SIG-M5 treated with dmso at 0.1 percent for 504 hours (cell line): ENCODE data around the gene FALEC.
A peak's percentile ranks its signal among the peaks of the same experiment; 100 is the strongest.

ENCODE experiments used
- DNase-seq: peaks from one replicate; lab custom pipeline; 2025; ENCODE audit not compliant: unreplicated experiment; lab: John Stamatoyannopoulos, UW

FALEC gene

GRCh38 chr1:150515328-150516049 lies at the start of gene FALEC:
TSS of gene FALEC (plus strand) at chr1:150515752.
- peak; percentile 99 for DNase-seq

DNA sequence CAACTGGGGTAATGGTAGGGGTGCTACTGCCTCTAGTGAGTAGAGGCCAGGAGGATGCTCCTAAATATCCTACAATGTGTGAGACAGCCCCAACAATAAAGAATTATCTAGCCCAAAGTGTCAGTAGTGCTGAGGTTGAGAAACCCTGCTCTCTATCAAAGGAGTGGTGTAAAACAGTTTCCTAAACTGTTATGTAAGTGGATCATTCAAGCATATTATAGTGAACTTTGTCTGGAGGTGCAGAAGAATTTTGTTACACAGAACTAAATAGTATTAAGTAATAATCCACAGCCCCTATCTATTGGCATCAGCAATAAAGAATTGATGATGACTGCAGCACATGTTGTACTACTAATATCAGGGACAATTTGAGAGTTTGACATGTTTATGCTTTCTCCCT lies 48.6 kb upstream of the FALEC start:
- no peak for DNase-seq

- no peak for DNase-seq
Measured at GRCh38 chr1:150469291-150469690, 46.3 kb upstream of the FALEC start.

DNA sequence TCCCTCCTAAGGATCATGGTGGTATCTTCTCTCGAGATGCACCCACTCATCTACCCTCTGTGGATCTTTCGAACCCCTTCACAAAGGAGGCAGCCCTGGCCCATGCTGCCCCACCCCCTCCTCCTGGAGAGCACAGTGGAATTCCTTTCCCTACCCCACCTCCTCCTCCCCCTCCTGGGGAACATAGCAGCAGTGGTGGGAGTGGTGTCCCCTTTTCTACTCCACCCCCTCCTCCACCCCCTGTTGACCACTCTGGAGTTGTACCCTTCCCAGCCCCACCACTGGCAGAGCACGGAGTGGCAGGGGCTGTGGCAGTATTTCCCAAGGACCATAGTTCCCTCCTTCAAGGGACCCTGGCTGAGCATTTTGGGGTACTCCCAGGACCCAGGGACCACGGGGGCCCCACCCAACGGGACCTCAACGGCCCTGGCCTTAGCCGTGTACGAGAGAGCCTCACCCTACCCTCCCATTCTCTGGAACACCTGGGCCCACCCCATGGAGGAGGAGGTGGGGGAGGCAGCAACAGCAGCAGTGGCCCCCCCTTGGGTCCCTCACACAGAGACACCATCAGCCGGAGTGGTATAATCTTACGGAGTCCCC lies 42.9 kb upstream of the FALEC start:
- DNase-seq, result no peak

DNA sequence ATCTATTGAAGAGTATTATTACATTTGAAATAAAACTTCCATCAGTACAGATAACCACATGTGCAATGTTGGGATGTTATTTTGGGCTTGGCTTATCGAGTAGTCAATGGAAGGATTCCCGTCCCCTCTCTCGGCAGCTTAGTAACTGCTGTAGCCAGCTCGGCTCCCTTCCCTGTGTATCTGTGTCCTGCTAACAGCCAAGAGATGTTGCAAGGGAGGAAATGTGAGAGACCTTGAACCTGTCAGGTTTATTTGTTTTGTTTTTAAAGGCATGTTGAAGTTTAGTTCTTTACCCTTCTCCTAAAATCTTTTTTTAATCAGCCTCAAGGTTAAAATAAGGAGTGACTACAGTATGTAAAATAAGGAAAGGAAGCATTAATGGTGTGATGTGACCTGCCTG lies 41.9 kb upstream of the FALEC start:
- DNase-seq, result no peak

GRCh38 chr1:150474869-150475268 lies 40.7 kb upstream of the FALEC start:
- no peak for DNase-seq

DNA sequence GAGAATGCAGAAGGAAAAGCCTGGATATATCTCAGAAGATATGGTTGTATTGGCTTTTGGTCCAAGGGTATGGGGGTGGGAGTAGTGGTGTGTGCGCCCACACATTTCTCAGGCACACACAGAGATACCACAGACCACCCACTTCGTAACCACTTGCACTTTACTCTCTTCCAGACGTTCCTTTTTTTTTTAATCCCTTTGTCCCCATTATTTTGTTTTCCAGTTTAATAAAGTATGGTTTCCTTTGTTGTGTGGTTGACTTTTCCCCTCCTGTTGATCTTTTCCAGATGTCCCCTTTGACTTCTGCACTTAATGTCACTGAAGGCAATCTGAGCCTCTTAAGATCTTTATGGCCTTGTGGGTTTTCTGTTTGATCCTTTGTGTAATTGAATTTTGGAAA lies 38.8 kb upstream of the FALEC start:
- DNase-seq, result no peak

- no peak for DNase-seq
Measured at GRCh38 chr1:150477320-150477719, 38.2 kb upstream of the FALEC start.

- DNase-seq, result no peak
Measured at GRCh38 chr1:150477733-150478132, 37.8 kb upstream of the FALEC start.

DNA sequence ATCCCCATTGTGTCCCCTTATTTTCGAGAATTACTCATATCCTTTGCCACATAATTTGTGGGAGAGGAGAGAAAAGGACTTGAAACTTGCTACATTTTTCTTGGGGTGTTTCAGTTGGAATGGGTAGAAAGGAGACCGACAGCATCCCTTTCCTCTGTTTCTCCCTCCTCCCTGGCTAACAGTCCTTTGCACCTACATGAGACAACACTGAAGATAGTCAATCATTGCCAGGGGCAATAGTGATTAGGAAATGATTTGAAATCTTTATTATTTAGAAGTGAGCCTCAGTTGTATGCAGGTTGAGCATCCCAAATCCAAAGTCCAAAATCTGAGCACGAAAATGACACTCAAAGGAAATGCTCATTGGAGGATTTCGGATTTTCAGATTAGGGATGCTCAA lies 36.2 kb upstream of the FALEC start:
- no peak for DNase-seq

GRCh38 chr1:150479927-150480352 lies 35.6 kb upstream of the FALEC start:
- no peak for DNase-seq

GRCh38 chr1:150484431-150484830 lies 31.1 kb upstream of the FALEC start:
- no peak for DNase-seq

DNA sequence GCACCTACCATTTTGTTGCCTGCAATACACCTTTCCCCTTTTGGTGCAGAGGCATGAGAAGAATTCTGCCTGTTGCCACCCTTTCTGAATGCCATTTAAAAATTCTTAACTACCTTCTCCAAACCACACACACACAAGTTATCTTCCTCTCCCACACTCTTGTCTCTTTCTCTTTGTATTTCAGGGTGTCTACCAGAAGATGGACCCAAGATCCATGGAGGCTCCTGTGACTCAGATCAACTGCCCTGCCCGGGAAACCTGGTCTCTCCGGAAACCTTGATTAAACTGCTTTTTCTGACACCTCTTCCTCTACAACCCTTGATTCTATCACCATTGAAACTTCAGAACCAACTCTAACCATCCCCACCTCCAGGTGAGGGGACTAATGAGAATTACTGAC lies 30.7 kb upstream of the FALEC start:
- peak; percentile 52 for DNase-seq

- peak; percentile 100 for DNase-seq
Measured at GRCh38 chr1:150486966-150487762, 28.4 kb upstream of the FALEC start, which contains the start of gene TARS2. TSS of gene TARS2 (plus strand) at chr1:150487419. CDS start at chr1:150487451, 32 bp downstream.

DNA sequence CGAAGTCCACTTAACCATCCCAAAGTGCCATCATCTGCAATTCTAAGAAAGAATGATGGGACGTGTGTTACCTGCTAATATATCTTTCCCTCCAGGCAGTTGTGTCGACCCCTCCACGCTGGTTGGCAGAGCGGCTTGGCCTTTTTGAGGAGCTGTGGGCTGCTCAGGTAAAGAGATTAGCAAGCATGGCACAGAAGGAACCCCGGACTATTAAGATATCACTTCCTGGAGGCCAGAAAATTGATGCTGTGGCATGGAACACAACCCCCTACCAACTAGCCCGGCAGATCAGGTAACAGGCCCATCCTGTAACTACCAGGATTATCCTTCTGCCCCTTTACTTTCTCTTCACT lies 27.8 kb upstream of the FALEC start:
- no peak for DNase-seq

- DNase-seq, result no peak
Measured at GRCh38 chr1:150493175-150493574, 22.4 kb upstream of the FALEC start.

DNA sequence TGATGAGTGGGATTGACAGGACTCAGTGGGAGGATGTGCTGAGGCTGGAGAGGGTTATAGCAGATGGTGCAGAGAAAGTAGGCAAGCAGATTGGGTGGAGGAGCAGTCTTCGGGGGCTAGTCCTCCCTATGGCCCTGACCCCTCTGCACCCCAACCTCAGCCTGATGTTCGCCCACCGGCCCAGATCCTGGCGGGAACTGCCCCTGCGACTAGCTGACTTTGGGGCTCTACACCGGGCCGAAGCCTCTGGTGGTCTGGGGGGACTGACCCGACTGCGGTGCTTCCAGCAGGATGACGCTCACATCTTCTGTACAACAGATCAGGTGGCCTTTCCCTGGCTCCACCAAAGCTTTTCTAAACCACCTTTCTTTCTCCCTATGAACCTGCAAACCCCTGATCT lies 17.2 kb upstream of the FALEC start:
- no peak for DNase-seq

- DNase-seq, result no peak
Measured at GRCh38 chr1:150505431-150505830, 10.1 kb upstream of the FALEC start.

- DNase-seq, result peak; percentile 60
Measured at GRCh38 chr1:150507912-150508864, 7.4 kb upstream of the FALEC start, which contains the start of gene ECM1. TSS of gene ECM1 (plus strand) at chr1:150508109. CDS start at chr1:150508210, 101 bp downstream.

- DNase-seq, result no peak
Measured at GRCh38 chr1:150508982-150509381, 6.6 kb upstream of the FALEC start.

- DNase-seq, result no peak
Measured at GRCh38 chr1:150511551-150511950, 4.0 kb upstream of the FALEC start.
